Measurements from ENCODE around the gene REV1. TPM values are rescaled to one million over a fixed set of nuclear protein-coding genes. Genes with fewer than 3 reads are reported as not detected.

The REV1 gene
- total RNA-seq, 1 experiment from 2014 or later, result 34.3 TPM

GRCh38 chr2:99490623-99491461, 1.0 kb upstream of the REV1 start:
- POLR2A ChIA-PET, result interaction anchor here (1.0 kb wide), 1 partner anchor 155 kb away, joined by 4 read pairs; the partner anchor contains the start of gene TXNDC9
- Histone ChIP-seq H3K27ac (ENCODE audit: low read depth, low read length) (peak overlapping the region; percentile 87), H3K9me3 (ENCODE audit: control insufficient read depth in 1 of 2, insufficient read depth in 1 of 2, low read depth in 1 of 2, low read length in 2 of 2) (no peaks in the 10 kb centered on the region), H2AFZ (ENCODE audit: low read depth, low read length, poor library complexity, severe bottlenecking) (peak overlapping the region; percentile 55), H3K9ac (ENCODE audit: low read length) (peak overlapping the region; percentile 83), H3K4me2 (ENCODE audit: low read length) (peak overlapping the region; percentile 74), H4K20me1 (ENCODE audit: insufficient read depth) (no peaks in the 10 kb centered on the region; the same call in 1 of the 2 replicates), H3K27me3 (ENCODE audit: insufficient read depth, low read length) (no peaks in the 10 kb centered on the region), H3K36me3 (ENCODE audit: control insufficient read depth in 1 of 2, insufficient read depth in 2 of 2, low read length in 2 of 2) (no peaks in the 10 kb centered on the region), H3K79me2 (ENCODE audit: insufficient read depth, low read length) (peaks cover 34% of the 10 kb centered on the region), H3K4me3 (replicated peaks in 1 of 2; ENCODE audit: low read depth in 1 of 2, low read length in 2 of 2) (peak overlapping the region; percentile 68 to 88), H3K9me2 (ENCODE audit: insufficient read depth) (no peaks in the 10 kb centered on the region), H3K4me1 (ENCODE audit: control insufficient read depth in 1 of 2, insufficient read depth in 2 of 2, low read length in 2 of 2) (peaks cover 2 to 22% of the 10 kb centered on the region in 2 experiments; a peak in 3 of 4 replicates)
- BruUV-seq (replicated peaks), result TSS peak; percentile 50
- CTCF ChIA-PET, result interaction anchor here (1.0 to 1.9 kb wide), 5 partner anchors 11 to 770 kb away, joined by 3 to 14 read pairs (median 3); partner anchors contain the start of genes EIF5B and TXNDC9
- no peak for TF ChIP-seq JUND (IDR thresholded peaks at IDR 0.05)
- no peak for TF ChIP-seq ZNF274 (IDR thresholded peaks at IDR 0.05; ENCODE audit: low read depth, low read length)
- DNase-seq (ENCODE audit: low read depth, low spot score) (no peak), ATAC-seq (peak; percentile 4)
- RAD21 ChIA-PET (ENCODE audit: low non-redundant PET in 1 of 2, low total read pairs in 2 of 2, uncharacterized antibody in 2 of 2, unreplicated experiment in 2 of 2), result interaction anchor here in 1 of 2 experiments (0.9 to 1.0 kb wide), 2 partner anchors 154 to 155 kb away, joined by 3 to 4 read pairs; partner anchors contain the start of genes EIF5B and TXNDC9
- intact Hi-C loops (cut with micrococcal nuclease), result loop anchor here (1.0 to 10.0 kb wide), 4 partner anchors 155 to 404 kb away; partner anchors contain the start of genes LIPT1, MITD1, MRPL30 and TSGA10

- Histone ChIP-seq H3K27ac (ENCODE audit: low read depth, low read length) (peak overlapping the region; percentile 87), H3K9ac (ENCODE audit: low read length) (peak overlapping the region; percentile 83), H3K9me2 (ENCODE audit: insufficient read depth) (no peaks in the 10 kb centered on the region), H2AFZ (ENCODE audit: low read depth, low read length, poor library complexity, severe bottlenecking) (no peak overlapping the region), H3K36me3 (ENCODE audit: control insufficient read depth in 1 of 2, insufficient read depth in 2 of 2, low read length in 2 of 2) (no peaks in the 10 kb centered on the region), H4K20me1 (ENCODE audit: insufficient read depth) (no peaks in the 10 kb centered on the region; the same call in 1 of the 2 replicates), H3K9me3 (ENCODE audit: control insufficient read depth in 1 of 2, insufficient read depth in 1 of 2, low read depth in 1 of 2, low read length in 2 of 2) (no peaks in the 10 kb centered on the region), H3K4me1 (ENCODE audit: control insufficient read depth in 1 of 2, insufficient read depth in 2 of 2, low read length in 2 of 2) (peaks cover 9 to 27% of the 10 kb centered on the region in 2 experiments; a peak in 3 of 4 replicates), H3K27me3 (ENCODE audit: insufficient read depth, low read length) (no peaks in the 10 kb centered on the region), H3K4me2 (ENCODE audit: low read length) (peak overlapping the region; percentile 74), H3K79me2 (ENCODE audit: insufficient read depth, low read length) (peaks cover 50% of the 10 kb centered on the region), H3K4me3 (replicated peaks in 1 of 2; ENCODE audit: low read depth in 1 of 2, low read length in 2 of 2) (peak overlapping the region; percentile 68 to 88)
- TF ChIP-seq EGR1 (IDR thresholded peaks at IDR 0.05; ENCODE audit: low read depth), result no peak
- TF ChIP-seq SIN3A (IDR thresholded peaks at IDR 0.05; ENCODE audit: low read depth), result 0 out of 2 replicates have a peak, but pooled peaks have one; percentile 14
- TF ChIP-seq CEBPB (IDR thresholded peaks at IDR 0.05; ENCODE audit: low read depth), result no peak
- TF ChIP-seq ZFX (IDR thresholded peaks at IDR 0.05), result peak; percentile 88
- TF ChIP-seq ZNF274 (IDR thresholded peaks at IDR 0.05; ENCODE audit: low read depth, low read length), result no peak
- no peak for TF ChIP-seq REST (IDR thresholded peaks at IDR 0.05; ENCODE audit: low read depth)
- DNase-seq (ENCODE audit: low read depth, low spot score) (no peak), ATAC-seq (peak; percentile 52)
- intact Hi-C loops (cut with micrococcal nuclease), result no loop called here
- POLR2A ChIA-PET, result no interaction called here
- no TSS peak for BruUV-seq (replicated peaks)
- CTCF ChIA-PET, result no interaction called here
- RAD21 ChIA-PET (ENCODE audit: low non-redundant PET in 1 of 2, low total read pairs in 2 of 2, uncharacterized antibody in 2 of 2, unreplicated experiment in 2 of 2), result no interaction called here
Measured at GRCh38 chr2:99489063-99489760, 605 bp downstream of the REV1 start.
